HG03175 (cell line): ENCODE measurements around the gene SCAI.
"Not testable (repeated sequence)": the region's sequence is repeated elsewhere in the genome, so short reads cannot be mapped to it uniquely, and the experiment has no call there.

Experiments used
- ATAC-seq: cut with Tn5 transposase; IDR thresholded peaks from one replicate; pipeline ENCODE4 v1.9.1; 2021; ENCODE audit warnings: mild to moderate bottlenecking, moderate library complexity; ENCODE audit not compliant: unreplicated experiment

SCAI gene

GRCh38 chr9:124950050-124950718 is 193.1 kb downstream of the SCAI start:
- ATAC-seq: no peak

DNA sequence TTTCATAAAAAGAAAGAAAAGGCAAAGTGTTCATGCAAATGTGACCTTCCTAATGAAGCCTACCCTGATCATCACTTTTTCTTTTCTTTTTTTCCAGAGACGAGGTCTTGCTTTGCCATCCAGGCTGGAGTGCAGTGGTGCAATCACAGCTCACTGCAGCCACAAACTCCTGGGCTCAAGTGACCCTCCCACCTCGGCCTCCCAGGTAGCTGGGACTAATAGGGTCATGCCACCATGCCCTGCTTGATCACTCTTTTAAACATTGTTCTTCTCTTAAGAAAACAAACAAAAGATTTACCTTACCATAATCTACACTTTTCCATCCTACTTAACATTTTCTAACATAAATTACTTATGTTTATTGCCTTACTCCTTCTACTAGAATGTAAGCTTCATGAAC is 193.9 kb downstream of the SCAI start:
- no peak for ATAC-seq

DNA sequence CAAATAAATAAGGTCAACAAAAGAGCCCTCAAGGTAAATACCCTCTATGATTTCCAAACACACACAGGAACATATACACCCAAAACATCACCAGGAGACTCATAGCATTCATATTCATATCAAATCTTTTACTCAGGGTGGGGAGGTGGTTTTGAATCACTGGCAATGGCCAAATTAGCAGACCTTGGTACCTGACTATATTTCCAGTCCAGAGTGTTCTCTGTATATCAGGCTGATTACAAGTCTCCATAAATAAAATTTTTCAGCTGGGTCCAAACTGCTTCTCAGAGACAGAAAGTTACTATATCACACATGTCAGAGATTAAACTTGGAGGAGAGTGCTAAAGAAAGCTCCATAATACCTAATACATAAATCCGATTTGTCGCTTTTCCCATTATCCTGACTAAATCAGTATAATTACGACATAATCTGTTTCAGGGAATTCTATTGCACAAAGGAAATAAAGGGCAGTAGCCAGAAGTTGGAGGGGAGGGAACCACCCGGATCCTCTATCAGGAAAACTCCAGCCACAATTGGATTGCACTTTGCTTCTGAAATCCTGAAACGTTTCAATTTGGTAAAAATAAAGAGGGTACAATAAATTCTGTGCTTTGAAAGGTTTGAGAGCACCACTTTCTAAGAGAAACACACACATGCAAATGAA is 195.5 kb downstream of the SCAI start:
- no peak for ATAC-seq

- ATAC-seq: no peak
Observed at GRCh38 chr9:124946167-124946566, 197.2 kb downstream of the SCAI start.

DNA sequence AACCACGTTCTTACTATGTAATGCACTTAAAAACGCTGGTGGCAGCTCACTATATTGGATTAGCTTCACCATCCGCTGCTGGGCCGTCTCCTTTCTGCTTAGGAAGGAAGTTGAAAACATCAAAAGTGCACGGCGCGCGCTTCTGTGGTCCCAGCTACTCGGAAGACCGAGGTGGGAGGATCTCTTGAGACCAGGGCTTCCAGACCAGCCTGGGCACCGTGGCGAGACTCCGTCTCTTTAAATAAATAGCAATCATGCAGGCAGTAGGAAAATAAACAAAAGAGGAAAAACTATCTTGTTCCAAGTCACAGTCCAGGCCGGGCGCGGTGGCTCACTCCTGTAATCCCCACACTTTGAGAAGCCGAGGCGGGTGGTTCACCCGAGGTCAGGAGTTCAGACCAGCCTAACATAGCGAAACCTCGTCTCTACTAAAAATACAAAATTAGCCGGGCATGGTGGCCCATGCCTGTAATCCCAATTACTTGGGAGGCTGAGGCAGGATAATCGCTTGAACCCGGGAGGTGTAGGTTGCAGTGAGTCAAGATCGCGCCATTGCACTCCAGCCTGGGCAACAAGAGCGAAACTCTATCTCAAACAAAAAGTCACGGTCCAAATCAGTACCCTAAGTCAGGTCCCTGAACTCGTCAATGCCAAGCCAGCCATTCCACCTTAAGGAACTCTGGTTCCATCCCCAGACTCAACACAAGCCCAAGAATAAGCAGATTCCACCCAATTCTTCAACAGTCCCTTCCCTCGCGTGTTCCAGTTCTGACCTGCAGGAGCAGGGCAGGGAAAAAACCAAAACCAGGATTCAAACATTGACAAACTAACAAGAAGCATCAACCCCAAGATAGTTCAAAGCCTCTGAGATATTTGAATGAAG is 201.4 kb downstream of the SCAI start:
- peak; percentile 35 for ATAC-seq

DNA sequence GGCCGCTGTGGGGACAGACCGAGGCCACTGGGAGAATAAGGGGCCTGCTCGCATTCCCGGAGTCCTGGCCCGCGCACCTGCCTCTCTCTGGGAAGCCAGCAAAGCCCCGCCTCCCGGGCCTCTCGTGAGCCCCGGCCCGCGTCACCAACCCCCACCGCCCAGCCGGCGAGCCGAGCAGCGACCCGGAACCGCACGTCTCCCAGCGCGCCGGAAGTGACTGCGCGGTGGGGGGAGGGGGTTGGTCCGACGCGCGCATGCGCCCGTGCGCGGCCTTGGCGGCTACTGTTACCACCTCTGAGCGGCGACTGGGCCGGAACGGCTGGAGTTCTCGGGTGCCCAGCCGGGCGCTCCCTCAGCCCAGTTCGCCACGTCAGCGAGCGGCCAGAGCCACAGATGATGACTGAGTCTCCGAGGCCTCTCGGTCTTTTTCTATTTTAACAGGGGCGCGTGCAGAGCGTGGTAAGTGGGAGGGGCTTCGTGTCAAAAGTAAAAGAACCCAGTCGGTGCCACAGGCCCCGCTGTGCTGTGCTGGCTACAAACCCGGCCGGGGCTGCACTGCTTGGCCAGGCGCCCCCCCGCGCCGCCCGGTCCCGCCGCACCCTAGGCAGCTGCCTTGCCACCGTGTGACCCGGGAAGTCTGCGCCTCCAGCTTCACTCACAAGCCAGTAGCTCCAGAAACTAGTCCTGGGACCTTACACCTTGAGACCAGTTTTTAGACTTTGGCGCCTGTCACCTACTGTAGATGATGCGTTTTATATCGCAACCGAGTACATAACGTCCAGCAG is 202.2 kb downstream of the SCAI start, which contains the start of gene GOLGA1:
TSS of gene GOLGA1 (minus strand) at position 190 of the 785 bp plus-strand sequence. CDS start 2,372 bp downstream, outside the sequence.
- ATAC-seq: peak; percentile 84

GRCh38 chr9:124940521-124940893 is 202.8 kb downstream of the SCAI start:
- ATAC-seq: peak; percentile 36

- no peak for ATAC-seq
Observed at GRCh38 chr9:124939944-124940343, 203.4 kb downstream of the SCAI start.

DNA sequence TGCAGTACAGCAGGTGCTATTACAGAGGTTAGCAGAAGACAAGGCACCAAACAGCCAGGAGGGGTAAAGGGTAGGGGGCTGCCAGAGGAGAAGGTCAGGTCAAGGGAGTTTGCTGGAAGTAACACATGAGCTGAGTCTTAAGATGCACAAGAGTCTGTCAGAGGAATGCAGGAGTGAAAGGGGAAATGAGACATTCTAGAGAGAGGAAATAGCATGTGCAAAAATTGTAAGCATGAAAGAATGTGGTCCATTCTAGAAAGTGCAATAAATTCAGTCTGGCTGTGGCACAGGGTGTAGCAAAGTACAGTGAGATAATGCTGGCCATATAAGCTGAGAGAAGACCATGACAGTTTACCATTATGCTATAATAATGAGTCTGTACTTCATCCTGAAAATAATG is 209.0 kb downstream of the SCAI start:
- peak; percentile 60 for ATAC-seq

DNA sequence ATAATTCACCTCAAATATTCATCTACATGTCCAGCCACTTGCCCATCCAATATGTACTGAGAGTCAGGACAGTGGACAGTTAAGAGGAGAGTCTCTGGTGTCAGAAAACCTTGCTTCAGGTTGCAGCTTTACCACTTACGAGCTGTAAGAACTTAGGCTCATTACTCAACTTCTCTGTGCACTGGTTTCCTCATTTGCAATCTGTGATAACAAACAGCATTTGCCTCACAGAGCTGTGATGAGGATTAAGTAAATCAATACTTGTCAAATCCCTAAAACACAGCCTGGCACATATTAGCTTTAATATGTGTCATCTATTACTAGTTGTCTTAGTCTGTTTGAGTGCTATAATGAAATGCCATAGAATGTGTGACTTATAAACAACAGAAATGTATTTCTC is 211.0 kb downstream of the SCAI start:
- no peak for ATAC-seq

GRCh38 chr9:124929464-124929863 is 213.9 kb downstream of the SCAI start:
- ATAC-seq: no peak

- no peak for ATAC-seq
Observed at GRCh38 chr9:124928116-124928515, 215.2 kb downstream of the SCAI start.

DNA sequence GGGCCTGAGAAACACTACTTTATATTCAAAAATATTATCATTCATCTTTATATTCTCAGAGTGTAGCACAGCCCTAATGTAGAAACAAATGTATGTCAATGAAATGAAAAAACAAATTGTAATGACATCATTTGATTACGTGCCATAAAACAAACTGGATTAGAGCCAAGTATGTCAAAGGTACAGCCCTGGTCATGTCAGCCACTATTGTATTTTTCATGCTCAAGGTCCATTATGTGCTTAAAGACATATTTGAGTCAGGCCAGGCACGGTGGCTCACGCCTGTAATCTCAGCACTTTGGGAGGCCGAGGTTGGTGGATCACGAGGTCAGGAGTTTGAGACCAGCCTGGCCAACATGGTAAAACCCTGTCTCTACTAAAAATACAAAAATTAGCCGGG is 222.9 kb downstream of the SCAI start:
- ATAC-seq: not testable (repeated sequence)

- ATAC-seq: no peak
Observed at GRCh38 chr9:124914753-124915405, 228.4 kb downstream of the SCAI start.

DNA sequence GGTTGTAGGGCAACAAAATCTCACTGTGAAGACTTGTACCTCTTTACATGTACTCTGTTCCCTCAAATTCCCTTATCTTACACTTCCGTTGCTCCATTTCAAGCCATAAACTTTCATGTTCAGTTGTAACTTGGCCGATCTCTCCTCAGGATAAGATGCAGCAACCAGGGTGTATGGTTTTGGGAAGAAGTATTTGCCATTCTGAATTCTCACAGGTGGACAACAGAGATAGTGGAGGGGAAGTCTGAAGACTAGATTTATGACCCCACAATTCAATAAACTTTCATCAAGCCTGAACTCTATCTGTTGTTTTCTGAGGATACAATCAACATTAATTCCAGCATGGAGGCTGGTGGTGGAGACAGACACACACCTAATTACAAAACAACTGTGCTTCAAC is 229.9 kb downstream of the SCAI start:
- no peak for ATAC-seq

DNA sequence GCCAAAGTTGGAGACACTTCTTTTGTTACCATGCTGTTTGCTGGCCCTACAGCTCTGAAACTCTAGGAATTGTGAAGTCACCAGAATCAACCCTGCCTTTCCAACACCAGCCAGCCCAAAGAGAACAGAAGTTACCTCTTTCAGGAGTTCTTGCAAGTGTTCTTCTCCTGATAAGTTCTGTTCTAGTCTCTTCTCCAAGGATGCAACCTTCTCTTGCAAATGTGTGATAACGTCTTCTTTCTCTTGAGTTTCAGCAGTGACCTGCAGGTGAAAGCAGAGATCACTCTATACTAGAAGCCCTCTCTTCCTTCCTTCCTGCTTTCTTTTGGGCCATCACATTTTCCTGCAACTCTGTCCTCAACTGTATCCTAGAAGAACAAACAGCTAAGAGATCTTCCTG is 231.6 kb downstream of the SCAI start:
- no peak for ATAC-seq

DNA sequence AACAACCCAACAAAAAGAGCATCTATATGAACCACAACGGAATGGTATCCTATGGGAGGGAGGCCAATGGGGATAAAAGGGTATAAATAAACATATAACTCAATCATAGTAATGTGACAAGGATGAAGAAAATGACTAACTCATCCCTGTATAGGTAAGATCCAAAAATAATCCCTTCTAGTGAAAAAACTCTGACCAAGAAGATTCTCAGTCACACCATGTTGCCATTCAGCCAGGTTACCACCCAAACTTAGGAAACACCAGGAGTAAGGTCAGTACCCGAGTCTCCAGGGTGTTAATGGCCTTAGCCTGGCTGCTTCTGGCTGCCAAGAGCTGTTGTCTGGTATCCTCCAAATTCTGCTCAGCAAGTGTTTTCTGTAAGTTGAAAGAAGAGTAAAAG is 235.2 kb downstream of the SCAI start:
- ATAC-seq: no peak

GRCh38 chr9:124906966-124907365 is 236.4 kb downstream of the SCAI start:
- no peak for ATAC-seq

DNA sequence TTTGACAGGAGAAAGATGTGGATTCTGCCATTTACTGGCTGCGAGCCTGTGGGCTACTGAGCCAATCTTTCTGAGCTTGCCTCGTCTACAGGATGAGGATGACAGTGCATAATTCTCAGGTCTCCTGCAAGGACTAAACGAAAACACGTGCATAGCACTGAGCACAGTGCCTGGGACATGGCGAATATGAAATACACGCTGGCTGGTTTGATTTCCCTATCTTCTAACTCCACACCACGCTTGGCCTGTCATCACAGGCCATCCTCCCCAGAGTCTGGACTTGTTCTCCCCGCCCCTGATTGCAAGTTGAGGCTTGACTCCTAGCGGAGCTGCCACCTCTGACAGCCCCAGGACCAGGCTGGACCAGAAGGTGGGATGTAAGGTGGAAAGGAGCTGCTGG is 243.5 kb downstream of the SCAI start:
- no peak for ATAC-seq
